IPS-18c (cell line): ENCODE results near the gene DOCK9.
A peak's percentile ranks its signal among the peaks of the same experiment; 100 is the strongest.

Source experiments
- H3K4me3 ChIP-seq: 2 replicates; pipeline ENCODE4 v1.7.0; 2013; ENCODE audit warnings: low read depth, mild to moderate bottlenecking, low read length, moderate library complexity; ENCODE audit not compliant: insufficient read depth
- H3K9me3 ChIP-seq: one replicate; pipeline ENCODE4 v1.6.1; 2013; ENCODE audit warnings: mild to moderate bottlenecking, low read length, moderate library complexity; ENCODE audit not compliant: control insufficient read depth, insufficient read depth

Gene DOCK9

DNA sequence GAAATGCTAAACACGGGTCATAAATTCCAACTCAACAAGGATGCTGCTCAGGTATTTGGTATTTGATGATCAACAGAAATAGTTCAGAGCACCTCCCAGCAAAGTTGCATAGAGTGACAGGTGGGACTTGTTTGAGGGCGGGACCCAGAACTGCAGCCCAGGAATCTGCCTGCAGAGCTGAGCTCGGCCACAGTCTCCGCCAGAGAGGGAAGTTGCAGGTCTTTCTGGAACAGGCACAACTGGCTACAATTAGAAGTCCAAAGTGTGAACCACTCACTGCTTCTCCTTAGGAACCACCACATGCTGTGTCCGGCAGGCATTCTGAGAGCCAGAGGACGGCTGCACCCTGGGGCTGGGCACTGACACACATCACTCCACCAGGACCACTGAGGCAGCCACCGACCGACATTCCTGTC, 226.5 kb downstream of the DOCK9 start:
- H3K9me3 ChIP-seq, result peaks cover 4% of the 10 kb centered on the region
- peak overlapping the region; percentile 56 for H3K4me3 ChIP-seq

DNA sequence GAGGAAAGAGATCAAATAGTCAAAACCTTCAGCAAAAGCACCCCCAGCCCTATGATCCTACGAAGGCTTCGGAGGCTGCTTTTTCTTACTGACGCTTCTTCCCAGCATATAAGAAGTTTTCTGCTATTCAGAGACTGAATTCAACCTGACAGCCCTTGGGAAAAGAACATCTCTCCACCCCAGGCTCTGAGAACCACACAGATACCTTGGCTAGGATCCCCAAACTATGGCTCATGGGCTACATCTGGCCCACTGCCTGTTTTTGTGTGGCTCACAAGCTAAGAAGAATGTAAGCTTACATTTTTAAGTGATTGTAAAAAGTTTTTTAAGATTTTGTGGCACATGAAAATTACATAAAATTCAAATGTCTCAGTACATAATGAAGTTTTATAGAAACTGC, 228.4 kb downstream of the DOCK9 start:
- H3K9me3 ChIP-seq, result peaks cover 4% of the 10 kb centered on the region
- no peak overlapping the region for H3K4me3 ChIP-seq

DNA sequence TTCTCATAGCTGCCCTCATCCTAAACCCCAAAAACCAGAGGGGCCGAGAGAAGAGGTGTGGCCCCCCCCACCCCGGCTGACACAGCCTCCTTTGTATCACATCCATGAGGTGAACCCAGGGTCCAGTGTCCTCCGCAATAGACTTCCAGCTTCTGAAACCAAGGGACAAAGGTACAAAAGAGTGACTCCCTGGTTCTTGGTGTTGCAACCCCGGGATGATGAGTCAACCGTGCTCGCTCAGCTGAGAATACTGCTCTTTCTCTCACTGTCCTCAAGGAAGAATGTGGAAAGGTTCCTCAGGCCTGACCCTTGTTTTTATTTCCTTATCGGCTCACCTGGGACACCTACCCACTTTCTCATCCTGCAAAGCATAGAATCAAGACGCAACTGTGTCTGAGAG, 230.9 kb downstream of the DOCK9 start:
- Histone ChIP-seq H3K9me3 (no peaks in the 10 kb centered on the region), H3K4me3 (no peak overlapping the region)
